ENCODE data around the gene HOXB1. TPM values are rescaled to one million over a fixed set of nuclear protein-coding genes. Genes with fewer than 3 reads are reported as not detected.
"Not testable (repeated sequence)": the region's sequence is repeated elsewhere in the genome, so short reads cannot be mapped to it uniquely, and the experiment has no call there.

HOXB1 gene
- total RNA-seq, 1 experiment from 2014 or later: not detected

DNA sequence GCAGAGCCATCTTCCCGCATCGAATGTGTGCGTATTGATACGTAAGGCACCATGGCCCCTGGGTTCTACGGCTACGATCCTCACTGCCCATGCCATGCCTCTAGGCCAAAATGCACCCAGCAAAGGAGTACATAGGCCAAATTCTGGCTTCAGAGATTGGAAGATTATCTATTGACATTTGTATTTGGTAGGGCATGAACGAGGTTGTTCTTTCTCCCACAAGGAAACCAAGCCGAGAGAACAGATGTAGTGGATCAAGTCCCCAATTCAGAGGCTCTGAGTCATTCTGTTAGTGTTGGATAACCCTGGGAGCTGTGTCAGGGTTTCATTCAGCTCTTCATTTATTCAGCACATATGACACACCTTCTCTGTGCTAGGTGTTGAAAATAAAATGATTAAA lies 36.5 kb downstream of the HOXB1 start:
- peak; percentile 79 for DNase-seq (ENCODE audit: low spot score)

DNA sequence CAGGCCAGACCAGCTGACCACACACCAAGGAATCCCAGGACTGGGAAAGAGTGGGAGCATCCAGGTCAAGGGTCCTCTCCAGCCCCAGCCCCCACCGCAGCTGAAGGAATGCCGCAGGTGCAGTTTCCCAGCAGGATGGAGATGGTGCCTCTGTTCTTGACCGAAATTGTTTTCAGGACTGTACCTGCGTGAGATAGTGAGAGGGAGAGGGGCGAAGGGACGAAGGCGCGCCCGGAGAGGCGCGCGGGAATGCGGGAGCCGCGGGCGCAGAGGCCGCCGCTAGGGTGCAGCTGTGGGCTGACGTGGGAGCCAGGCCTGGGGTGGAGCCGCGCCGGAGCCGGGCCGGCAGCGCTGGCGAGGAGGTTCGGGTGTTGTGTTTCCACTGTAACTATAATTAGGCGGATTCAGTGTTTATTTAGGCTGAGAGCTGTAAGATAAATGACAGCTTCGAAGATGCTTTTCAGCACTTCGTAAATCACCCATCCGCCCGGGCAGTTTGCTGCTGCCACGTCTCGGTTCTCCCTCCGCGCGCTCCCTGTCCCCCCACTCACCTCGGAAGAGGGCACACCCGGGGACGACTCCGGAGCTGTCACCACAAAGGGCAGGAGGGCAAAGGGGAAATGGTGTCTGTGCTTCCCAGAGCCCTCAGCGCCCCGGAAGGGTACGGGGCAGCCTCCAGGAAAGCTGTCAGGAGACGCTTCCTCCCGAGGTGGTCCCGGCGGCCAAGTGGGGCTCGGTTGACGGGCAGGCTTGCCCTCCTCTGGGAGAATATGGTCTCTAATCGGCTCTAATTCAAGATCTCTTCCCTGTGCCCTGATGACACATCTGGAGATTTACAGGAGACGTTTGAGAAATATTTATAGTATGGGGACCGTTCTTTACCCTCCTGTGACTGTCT lies 38.2 kb downstream of the HOXB1 start:
- peak; percentile 67 for DNase-seq (ENCODE audit: low spot score)

DNA sequence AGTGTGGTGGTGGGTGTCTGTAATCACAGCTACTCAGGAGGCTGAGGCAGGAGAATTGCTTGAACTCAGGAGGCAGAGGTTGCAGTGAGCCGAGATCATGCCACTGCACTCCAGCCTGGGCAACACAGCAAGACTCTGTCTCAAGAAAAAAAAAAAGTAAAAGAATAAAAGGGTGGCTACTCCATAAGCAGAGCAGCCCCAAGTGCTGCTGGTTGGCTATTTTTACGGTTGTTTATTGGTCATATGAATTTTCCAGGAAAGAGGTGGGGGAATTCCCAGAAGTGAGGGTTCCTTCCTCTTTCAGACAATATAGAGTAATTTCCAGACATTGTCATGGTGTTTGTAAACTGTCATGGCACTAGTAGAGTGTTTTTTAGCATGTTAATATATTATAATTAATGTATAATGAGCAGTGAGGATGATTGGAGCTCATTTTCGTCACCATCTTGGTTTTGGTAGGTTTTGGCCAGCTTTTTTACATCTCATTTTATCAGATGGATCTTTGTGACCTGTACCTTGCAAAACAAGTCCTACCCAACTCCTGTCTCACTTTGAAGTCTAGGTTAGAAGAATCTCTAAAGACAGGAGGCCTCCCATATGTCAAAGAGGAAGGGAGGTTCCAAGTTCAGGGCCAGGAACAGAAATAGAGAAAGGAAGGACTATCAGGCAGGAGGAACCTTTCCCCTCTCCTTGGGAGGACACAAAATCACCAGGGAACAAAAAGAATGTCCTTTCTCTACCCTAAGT lies 39.1 kb downstream of the HOXB1 start:
- peak; percentile 55 for DNase-seq (ENCODE audit: low spot score)

DNA sequence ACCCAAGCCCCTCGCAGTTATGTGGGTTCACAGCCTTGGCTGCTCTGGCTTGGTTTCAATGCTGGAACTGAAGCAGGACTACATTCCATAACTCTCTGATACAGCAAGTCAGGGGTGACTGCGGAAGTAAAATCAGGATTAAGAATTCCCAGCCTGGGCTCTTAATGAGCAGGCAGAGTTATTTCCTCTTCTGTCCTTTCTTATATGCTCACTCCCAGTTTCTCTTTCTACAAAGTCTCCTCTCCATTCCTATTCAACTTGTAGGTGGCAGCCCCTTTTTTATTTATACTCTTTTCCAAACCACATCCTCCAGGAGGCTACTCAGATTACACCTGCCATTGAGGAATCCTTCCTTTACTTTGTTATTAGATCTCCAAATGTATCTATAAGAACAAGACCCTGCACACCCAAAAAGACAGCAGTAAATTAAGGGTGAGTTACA lies 40.3 kb downstream of the HOXB1 start:
- peak; percentile 79 for DNase-seq (ENCODE audit: low spot score)

DNA sequence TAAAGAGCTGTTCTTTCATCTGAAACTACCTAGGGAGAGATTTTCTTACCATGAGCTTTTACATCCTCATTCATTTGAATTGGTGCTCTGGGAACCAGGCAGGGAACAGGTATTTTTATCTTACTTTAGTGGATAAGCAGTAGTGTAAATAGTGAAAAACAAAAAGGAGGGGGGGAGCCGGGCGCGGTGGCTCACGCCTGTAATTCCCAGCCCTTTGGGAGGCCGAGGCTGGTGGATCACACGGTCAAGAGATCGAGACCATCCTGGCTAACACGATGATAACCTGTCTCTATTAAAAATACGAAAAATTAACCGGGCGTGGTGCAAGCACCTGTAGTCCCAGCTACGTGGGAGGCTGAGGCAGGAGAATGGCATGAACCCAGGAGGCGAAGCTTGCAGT lies 41.0 kb downstream of the HOXB1 start:
- no peak for DNase-seq (ENCODE audit: low spot score)

DNA sequence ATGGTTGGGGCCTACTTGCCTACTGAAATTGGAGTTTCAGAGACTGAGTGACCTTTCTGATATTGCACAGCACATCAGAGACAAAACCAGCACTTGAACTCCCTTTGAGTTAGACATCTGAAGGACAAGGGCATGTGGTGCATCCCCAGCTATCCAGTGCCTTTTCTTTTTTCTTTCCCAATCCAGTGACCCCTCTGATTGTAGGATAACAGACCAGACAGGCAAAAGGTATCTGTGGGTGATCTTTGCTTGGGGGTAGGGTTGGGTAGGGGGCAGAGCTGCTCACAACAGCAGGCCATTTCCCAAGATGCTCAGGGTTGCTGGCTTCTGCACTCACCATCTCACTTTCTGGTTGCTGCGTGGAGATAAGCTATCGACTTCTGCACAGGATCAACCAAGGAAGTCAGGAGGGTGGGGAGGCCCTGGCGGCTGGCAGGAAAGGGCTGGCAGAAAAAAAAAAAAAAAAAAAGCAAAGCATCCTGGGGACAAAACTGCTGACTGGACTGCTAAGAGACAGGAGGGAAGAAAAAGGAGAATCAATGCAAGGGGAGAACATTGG lies 42.2 kb downstream of the HOXB1 start:
- DNase-seq (ENCODE audit: low spot score): peak; percentile 42

DNA sequence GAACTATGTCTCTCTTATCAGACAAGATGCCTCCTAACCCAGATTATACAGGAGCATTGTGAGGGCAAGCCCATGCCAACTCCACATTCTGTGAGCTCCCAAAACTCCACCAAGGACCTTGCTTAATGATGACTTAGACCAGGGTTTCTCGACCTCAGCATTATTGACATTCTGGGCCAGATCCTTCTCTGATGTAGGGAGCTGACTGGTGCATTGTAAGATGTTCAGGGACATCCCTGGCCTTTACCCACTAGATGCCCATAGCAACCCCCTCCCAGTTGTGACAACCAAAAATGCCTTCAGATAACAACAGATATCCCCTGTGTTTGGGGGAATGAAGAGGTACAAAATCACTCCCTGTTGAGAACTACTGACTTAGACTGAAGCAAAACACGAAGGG lies 43.6 kb downstream of the HOXB1 start:
- DNase-seq (ENCODE audit: low spot score): peak; percentile 17

DNA sequence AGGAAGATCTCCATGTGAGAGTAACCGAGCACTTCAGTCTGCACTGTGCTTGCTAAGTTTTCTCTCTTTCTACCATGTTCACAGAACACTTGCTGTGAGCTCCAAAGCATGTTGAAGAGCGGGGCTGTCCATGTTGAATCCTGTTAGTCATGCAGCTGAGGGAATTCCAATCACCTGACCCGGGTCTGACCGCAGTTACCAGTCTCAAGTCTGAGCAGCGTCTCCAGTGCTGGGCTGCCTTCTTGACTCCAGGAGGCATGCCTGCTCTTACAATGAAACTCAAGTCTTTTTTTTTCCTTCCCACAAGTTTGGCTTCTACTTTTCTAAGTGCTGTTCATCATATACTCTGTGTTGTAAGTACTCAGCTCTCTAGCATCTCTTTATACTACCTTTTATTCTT lies 44.3 kb downstream of the HOXB1 start:
- DNase-seq (ENCODE audit: low spot score): peak; percentile 98

DNA sequence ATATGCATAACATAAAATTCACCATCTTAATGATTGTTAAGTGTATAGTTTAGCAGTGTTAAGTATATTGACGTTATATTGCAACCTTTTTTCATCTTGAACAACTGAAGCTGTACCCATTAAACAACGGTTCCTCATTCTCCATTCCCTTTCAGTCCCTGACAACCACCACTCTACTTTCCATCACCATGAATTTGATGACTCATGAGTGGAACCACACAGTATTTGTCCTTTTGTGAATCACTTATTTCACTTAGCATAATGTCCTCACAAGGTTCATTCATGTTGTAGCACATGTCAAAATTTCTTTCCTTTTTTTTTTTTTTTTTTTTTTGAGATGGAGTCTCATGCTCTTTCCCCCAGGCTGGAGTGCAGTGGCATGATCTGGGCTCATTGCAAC lies 46.0 kb downstream of the HOXB1 start:
- peak; percentile 90 for DNase-seq (ENCODE audit: low spot score)

DNA sequence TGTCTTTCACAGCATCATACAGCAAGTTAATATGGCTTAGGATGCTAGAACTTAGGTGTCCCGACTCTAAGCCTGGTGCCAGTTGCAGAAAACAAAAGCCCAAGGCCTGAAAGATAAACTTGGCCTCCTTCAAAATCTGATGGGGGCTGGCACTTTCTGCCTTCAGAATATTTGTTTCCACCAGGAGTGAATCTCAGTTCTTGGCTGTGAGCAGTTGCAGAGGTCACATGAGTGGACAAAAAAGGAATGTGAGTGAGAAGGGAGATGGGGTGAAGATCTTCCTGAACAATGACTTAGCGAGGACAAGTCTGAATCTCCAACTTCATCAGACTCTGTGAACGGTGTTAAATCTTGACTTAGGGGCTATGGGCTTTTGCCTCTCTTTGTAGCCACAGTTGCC lies 46.6 kb downstream of the HOXB1 start:
- peak; percentile 80 for DNase-seq (ENCODE audit: low spot score)

DNA sequence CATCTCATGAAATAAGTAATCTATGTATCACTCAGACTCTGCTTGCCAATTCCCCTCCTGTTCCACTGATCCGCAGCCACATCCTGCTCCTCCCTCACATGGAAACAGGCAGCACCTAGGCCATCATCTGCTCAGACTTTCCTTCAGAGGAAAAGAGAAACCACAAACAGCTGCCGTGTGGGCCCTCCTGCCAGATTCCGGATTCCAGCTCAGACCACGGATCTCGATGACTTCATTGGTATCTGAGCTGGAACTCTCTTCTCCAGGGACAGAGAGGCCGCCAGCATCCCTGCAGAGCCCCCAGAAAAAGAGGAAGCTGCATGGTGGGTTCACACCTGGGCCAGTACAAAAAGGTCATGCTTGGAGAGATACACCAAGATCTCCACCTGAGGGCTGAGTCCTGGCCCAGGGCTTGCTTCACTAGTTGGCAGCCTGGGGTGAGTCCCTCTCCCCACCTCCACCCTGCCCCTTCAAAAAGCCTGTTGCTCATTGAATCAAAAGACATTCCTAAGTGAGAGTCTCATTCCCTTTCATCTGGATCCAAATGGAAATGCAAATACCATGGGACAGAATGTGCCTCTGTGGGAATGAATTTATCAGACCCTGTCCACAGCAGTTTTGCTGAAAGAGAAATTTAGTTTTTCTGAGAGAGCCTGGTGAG lies 47.2 kb downstream of the HOXB1 start:
- peak; percentile 100 for DNase-seq (ENCODE audit: low spot score)

DNA sequence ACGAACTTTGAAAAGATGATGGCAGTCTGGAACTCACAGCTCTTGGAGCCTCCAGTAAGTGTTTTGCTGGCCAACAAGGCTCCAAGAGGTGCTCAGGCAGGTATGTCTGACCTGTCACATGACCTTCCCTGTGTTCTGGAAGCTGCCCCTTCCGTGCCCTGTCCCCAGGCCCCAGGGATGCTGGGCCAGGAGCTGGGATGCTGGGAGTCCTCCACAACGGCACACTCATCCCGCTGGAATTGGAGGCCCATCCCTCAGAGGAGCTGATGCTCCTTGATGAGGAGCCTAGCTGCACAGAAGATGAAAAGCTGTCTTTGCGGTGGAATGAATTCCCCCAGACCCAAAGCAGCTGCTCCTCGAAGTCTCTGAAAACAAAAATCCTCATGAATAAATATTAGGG lies 47.8 kb downstream of the HOXB1 start:
- DNase-seq (ENCODE audit: low spot score): no peak

DNA sequence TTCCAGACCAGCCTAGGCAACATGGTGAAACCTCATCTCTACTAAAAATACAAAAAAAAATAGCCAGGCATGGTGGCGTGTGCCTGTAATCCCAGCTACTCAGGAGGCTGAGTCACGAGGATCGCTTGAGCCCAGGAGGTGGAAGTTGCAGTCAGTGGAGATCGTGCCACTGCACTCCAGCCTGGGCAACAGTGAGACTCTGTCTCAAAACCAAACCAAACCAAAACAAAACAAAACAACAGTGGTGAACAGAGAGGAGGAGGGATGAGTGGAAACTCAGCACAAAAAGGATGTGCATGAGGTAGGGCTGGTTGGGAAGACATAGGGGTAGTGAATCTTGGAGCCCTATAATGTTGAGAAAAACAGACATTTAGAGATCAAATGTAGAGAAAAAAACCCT lies 48.5 kb downstream of the HOXB1 start:
- not testable (repeated sequence) for DNase-seq (ENCODE audit: low spot score)

DNA sequence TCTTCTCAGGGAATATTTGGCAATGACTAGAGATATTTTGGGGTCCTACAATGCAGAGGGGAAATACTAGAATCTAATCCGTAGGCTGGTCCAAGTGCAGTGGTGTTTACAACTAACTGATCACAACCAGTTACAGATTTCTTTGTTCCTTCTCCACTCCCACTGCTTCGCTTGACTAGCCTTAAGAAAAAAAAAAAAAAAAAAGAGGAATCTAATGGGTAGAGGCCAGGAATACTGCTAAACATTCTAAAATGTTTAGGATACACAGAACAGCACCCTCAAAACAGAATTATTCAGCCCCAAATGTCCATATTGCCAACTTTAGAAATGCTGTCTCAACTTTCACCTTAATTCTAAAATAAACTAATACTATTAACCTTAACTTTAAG lies 51.8 kb downstream of the HOXB1 start:
- DNase-seq (ENCODE audit: low spot score): no peak

Other genes starting within 250 kb of the HOXB1 start
- gene SKAP1, start 100.8 kb downstream of the HOXB1 start, total RNA-seq (2014; rRNA removed; shearing (Covaris generic)): 2.6 TPM in 1 of 2 replicates, not detected in the other
- gene HOXB2, start 14.1 kb upstream of the HOXB1 start, total RNA-seq (2014; rRNA removed; shearing (Covaris generic)): 27.0 and 30.6 TPM in 2 replicates
- gene HOXB4, start 47.3 kb upstream of the HOXB1 start, total RNA-seq (2014; rRNA removed; shearing (Covaris generic)): 5.1 and 6.3 TPM in 2 replicates
- 20.1 and 24.1 TPM in 2 replicates for gene HOXB3, start 59.2 kb upstream of the HOXB1 start, total RNA-seq (2014; rRNA removed; shearing (Covaris generic))
- 2.0 and 2.4 TPM in 2 replicates for gene HOXB5, start 62.8 kb upstream of the HOXB1 start, total RNA-seq (2014; rRNA removed; shearing (Covaris generic))
- 40.2 and 58.7 TPM in 2 replicates for gene HOXB6, start 74.0 kb upstream of the HOXB1 start, total RNA-seq (2014; rRNA removed; shearing (Covaris generic))
- gene HOXB7, start 80.0 kb upstream of the HOXB1 start, total RNA-seq (2014; rRNA removed; shearing (Covaris generic)): 22.4 and 24.7 TPM in 2 replicates
- 34.8 and 56.0 TPM in 2 replicates for gene HOXB8, start 84.3 kb upstream of the HOXB1 start, total RNA-seq (2014; rRNA removed; shearing (Covaris generic))
- gene HOXB9, start 95.3 kb upstream of the HOXB1 start, total RNA-seq (2014; rRNA removed; shearing (Covaris generic)): 6.2 and 8.3 TPM in 2 replicates
- gene PRAC1, start 191.5 kb upstream of the HOXB1 start, total RNA-seq (2014; rRNA removed; shearing (Covaris generic)): not detected in 2 replicates
- not detected in 2 replicates for gene PRAC2, start 192.2 kb upstream of the HOXB1 start, total RNA-seq (2014; rRNA removed; shearing (Covaris generic))
- 1.2 and 2.2 TPM in 2 replicates for gene HOXB13, start 197.7 kb upstream of the HOXB1 start, total RNA-seq (2014; rRNA removed; shearing (Covaris generic))